ENCODE data around the gene TSPEAR. TPM values are rescaled to one million over a fixed set of nuclear protein-coding genes. Genes with fewer than 3 reads are reported as not detected.

TSPEAR gene
- total RNA-seq, 2 donors from 2014 or later, result 1.5 to 6.0 TPM

- H3K4me3 Mint-ChIP-seq, result no peak overlapping the region
- H3K36me3 Mint-ChIP-seq (ENCODE audit: low read depth), result no peaks in the 10 kb centered on the region
- H3K9me3 ChIP-seq (ENCODE audit: control insufficient read depth, low read length), result peaks cover 28% of the 10 kb centered on the region
- no peaks in the 10 kb centered on the region for H3K36me3 ChIP-seq (ENCODE audit: control insufficient read depth, insufficient read depth, low read length)
- no peak overlapping the region for H3K27ac ChIP-seq (ENCODE audit: low read depth, low read length)
- TF ChIP-seq, protein P1, sequence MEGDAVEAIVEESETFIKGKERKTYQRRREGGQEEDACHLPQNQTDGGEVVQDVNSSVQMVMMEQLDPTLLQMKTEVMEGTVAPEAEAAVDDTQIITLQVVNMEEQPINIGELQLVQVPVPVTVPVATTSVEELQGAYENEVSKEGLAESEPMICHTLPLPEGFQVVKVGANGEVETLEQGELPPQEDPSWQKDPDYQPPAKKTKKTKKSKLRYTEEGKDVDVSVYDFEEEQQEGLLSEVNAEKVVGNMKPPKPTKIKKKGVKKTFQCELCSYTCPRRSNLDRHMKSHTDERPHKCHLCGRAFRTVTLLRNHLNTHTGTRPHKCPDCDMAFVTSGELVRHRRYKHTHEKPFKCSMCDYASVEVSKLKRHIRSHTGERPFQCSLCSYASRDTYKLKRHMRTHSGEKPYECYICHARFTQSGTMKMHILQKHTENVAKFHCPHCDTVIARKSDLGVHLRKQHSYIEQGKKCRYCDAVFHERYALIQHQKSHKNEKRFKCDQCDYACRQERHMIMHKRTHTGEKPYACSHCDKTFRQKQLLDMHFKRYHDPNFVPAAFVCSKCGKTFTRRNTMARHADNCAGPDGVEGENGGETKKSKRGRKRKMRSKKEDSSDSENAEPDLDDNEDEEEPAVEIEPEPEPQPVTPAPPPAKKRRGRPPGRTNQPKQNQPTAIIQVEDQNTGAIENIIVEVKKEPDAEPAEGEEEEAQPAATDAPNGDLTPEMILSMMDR (conservative IDR thresholded peaks at IDR 0.05), result no peak
- H3K4me1 Mint-ChIP-seq, result peaks cover 4% of the 10 kb centered on the region
- 86 to 95% methylated on average over 9 to 17 of the region's 17 CpGs for WGBS, 2 experiments (ENCODE audit: insufficient coverage in 1 of 2, insufficient read length in 1 of 2)
- H3K27me3 Mint-ChIP-seq (ENCODE audit: insufficient read depth), result peaks cover 2% of the 10 kb centered on the region
- H3K27me3 ChIP-seq (ENCODE audit: control insufficient read depth, insufficient read depth, low read length, poor library complexity, severe bottlenecking), result no peaks in the 10 kb centered on the region
- H3K9ac ChIP-seq (ENCODE audit: extremely low read depth, low read length, poor library complexity, severe bottlenecking), result no peak overlapping the region
- H3K27ac Mint-ChIP-seq, result no peak overlapping the region
- no peak for DNase-seq
- no peaks in the 10 kb centered on the region for H3K4me1 ChIP-seq (ENCODE audit: control insufficient read depth, insufficient read depth, low read length)
- no peak overlapping the region for H3K4me3 ChIP-seq (ENCODE audit: low read length)
- peaks cover 36% of the 10 kb centered on the region for H3K9me3 Mint-ChIP-seq
Measured at GRCh38 chr21:44615911-44616590, 95.3 kb downstream of the TSPEAR start.

DNA sequence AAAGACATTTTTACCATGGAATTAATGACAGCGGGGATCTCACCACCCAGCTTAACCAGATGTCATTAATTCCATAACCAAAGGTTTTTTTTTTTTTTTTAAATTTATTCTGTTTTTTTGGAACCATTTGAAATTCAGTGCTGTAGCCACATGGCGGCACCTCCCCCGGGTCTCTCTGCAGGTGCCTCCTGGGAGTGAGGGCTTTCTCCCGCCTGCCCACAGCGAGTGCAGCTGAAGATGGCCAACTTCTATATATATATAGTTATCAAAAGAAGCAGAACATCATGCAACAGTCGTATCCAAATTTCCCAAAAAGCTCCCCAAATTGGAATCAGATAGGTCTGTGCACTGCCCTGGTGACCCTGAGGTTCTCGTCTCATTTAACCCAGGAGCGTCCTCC, 95.9 kb downstream of the TSPEAR start:
- Mint-ChIP-seq H3K9me3 (peaks cover 36% of the 10 kb centered on the region), H3K27me3 (ENCODE audit: insufficient read depth) (peaks cover 2% of the 10 kb centered on the region), H3K27ac (no peak overlapping the region), H3K4me3 (no peak overlapping the region), H3K4me1 (peaks cover 4% of the 10 kb centered on the region), H3K36me3 (ENCODE audit: low read depth) (peaks cover 2% of the 10 kb centered on the region)
- Histone ChIP-seq H3K9me3 (ENCODE audit: control insufficient read depth, low read length) (peaks cover 28% of the 10 kb centered on the region), H3K36me3 (ENCODE audit: control insufficient read depth, insufficient read depth, low read length) (no peaks in the 10 kb centered on the region), H3K4me3 (ENCODE audit: low read length) (no peak overlapping the region), H3K27ac (ENCODE audit: low read depth, low read length) (no peak overlapping the region), H3K9ac (ENCODE audit: extremely low read depth, low read length, poor library complexity, severe bottlenecking) (no peak overlapping the region), H3K4me1 (ENCODE audit: control insufficient read depth, insufficient read depth, low read length) (no peaks in the 10 kb centered on the region), H3K27me3 (ENCODE audit: control insufficient read depth, insufficient read depth, low read length, poor library complexity, severe bottlenecking) (no peaks in the 10 kb centered on the region)
- no peak for DNase-seq
- TF ChIP-seq, protein P1 (conservative IDR thresholded peaks at IDR 0.05), result no peak
- 92 to 100% methylated on average over 2 to 7 of the region's 8 CpGs for WGBS, 2 experiments (ENCODE audit: insufficient coverage in 1 of 2, insufficient read length in 1 of 2)

GRCh38 chr21:44614961-44615391, 96.4 kb downstream of the TSPEAR start:
- Histone ChIP-seq H3K4me1 (ENCODE audit: control insufficient read depth, insufficient read depth, low read length) (no peaks in the 10 kb centered on the region), H3K36me3 (ENCODE audit: control insufficient read depth, insufficient read depth, low read length) (no peaks in the 10 kb centered on the region), H3K9me3 (ENCODE audit: control insufficient read depth, low read length) (peaks cover 27% of the 10 kb centered on the region), H3K27ac (ENCODE audit: low read depth, low read length) (no peak overlapping the region), H3K27me3 (ENCODE audit: control insufficient read depth, insufficient read depth, low read length, poor library complexity, severe bottlenecking) (no peaks in the 10 kb centered on the region), H3K4me3 (ENCODE audit: low read length) (no peak overlapping the region), H3K9ac (ENCODE audit: extremely low read depth, low read length, poor library complexity, severe bottlenecking) (no peak overlapping the region)
- Mint-ChIP-seq H3K27ac (no peak overlapping the region), H3K4me1 (peaks cover 4% of the 10 kb centered on the region), H3K9me3 (peaks cover 38% of the 10 kb centered on the region), H3K36me3 (ENCODE audit: low read depth) (peaks cover 2% of the 10 kb centered on the region), H3K27me3 (ENCODE audit: insufficient read depth) (peaks cover 2% of the 10 kb centered on the region), H3K4me3 (no peak overlapping the region)
- no peak for DNase-seq
- WGBS, 2 experiments (ENCODE audit: insufficient coverage in 1 of 2, insufficient read length in 1 of 2), result 95% methylated on average over 9 to 28 of the region's 28 CpGs
- TF ChIP-seq, protein P1 (conservative IDR thresholded peaks at IDR 0.05), result no peak

All from endodermal cell (in vitro differentiated cells).